GM12891 (cell line): ENCODE results near the gene EYA4.

Experiments
- DNase-seq: peaks from one replicate; pipeline ENCODE4 v3.0.0; 2011; ENCODE audit warnings: low spot score; ENCODE audit not compliant: insufficient read length
- FAIRE-seq: peaks from 2 replicates; lab custom pipeline; 2011; peaks lifted over from hg19 to GRCh38; lab: Jason Lieb, UNC
- PAX5 ChIP-seq: IDR thresholded peaks from 2 replicates; pipeline ENCODE4 v1.6.1; 2011; ENCODE audit warnings: low read length, moderate library complexity, mild to moderate bottlenecking; ENCODE audit not compliant: insufficient read depth, severe bottlenecking
- POLR2A ChIP-seq: IDR thresholded peaks from 2 replicates; pipeline ENCODE4 v1.6.1; 2011; ENCODE audit warnings: low read depth, low read length, control low read depth
- POLR2AphosphoS5 ChIP-seq: IDR thresholded peaks from 2 replicates; pipeline ENCODE4 v1.6.1; 2011; ENCODE audit warnings: low read depth, low read length, control low read depth
- POU2F2 ChIP-seq: IDR thresholded peaks from 2 replicates; pipeline ENCODE4 v1.6.1; 2011; ENCODE audit warnings: low read depth, mild to moderate bottlenecking, control low read depth, low read length, moderate library complexity
- SPI1 ChIP-seq: IDR thresholded peaks from 2 replicates; pipeline ENCODE4 v1.6.1; 2011; ENCODE audit warnings: low read depth, low read length, control low read depth
- TAF1 ChIP-seq: IDR thresholded peaks from 2 replicates; pipeline ENCODE4 v1.6.1; 2011; ENCODE audit warnings: low read depth, low read length, control low read depth

EYA4 gene

GRCh38 chr6:133298801-133299200 is 57.6 kb downstream of the EYA4 start:
- TF ChIP-seq TAF1 (no peak), POU2F2 (no peak), POLR2AphosphoS5 (no peak), PAX5 (no peak), SPI1 (no peak), POLR2A (no peak)

DNA sequence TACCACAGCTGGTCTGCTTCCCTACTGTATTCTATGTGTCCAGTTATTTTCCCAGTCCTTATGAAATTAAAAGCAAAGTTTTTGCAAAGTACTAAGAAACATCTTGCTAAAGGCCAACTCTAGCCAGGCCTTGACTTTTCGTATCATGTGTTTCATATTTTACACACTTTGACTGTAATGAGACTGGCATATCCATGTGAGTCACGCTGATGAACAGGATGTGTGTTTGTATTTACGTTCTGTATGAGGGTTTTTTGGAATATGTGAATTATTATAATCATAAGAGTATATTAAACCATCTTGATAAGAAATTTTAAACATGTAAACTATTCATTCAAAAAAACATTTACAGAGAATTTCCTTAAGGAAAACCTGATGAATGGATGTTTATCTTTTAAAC is 59.7 kb downstream of the EYA4 start:
- TF ChIP-seq SPI1: no peak
- TF ChIP-seq PAX5: no peak
- no peak for TF ChIP-seq POLR2A
- TF ChIP-seq POLR2AphosphoS5: no peak
- TF ChIP-seq POU2F2: no peak
- no peak for TF ChIP-seq TAF1
- no peak for FAIRE-seq
- no peak for DNase-seq

More at GRCh38 chr6:133298801-133299200, 57.6 kb downstream of the EYA4 start:
- no peak for FAIRE-seq
- DNase-seq: no peak

GRCh38 chr6:133301835-133302234 is 60.7 kb downstream of the EYA4 start:
- no peak for DNase-seq
- TF ChIP-seq SPI1 (no peak), PAX5 (no peak), POLR2A (no peak), POLR2AphosphoS5 (no peak), POU2F2 (no peak), TAF1 (no peak)

DNA sequence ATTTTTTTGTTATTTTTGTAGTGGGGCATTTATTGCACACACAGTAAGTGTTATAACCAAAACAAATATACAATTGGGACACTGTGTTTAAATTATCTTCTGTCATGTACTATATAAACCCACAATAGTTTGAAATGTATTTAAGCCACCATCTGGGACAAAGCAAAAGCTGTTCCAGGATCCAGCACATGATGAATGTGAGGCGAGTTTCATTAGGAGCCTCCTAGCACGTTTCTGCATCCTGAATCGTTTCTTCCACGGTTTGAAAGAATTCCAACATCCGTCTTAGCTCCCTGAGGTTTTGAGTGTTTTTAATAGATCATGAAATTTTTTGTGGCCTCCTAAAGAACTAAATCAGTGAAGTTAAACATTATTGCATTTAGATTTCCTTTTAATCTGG is 65.8 kb downstream of the EYA4 start:
- TF ChIP-seq TAF1: no peak
- TF ChIP-seq POU2F2: no peak
- TF ChIP-seq PAX5: no peak
- TF ChIP-seq SPI1: no peak
- TF ChIP-seq POLR2AphosphoS5: no peak
- TF ChIP-seq POLR2A: no peak
- FAIRE-seq (no peak), DNase-seq (no peak)

More at GRCh38 chr6:133301835-133302234, 60.7 kb downstream of the EYA4 start:
- no peak for FAIRE-seq

- no peak for TF ChIP-seq SPI1
- no peak for TF ChIP-seq POLR2AphosphoS5
- no peak for TF ChIP-seq POLR2A
- TF ChIP-seq TAF1: no peak
- no peak for TF ChIP-seq PAX5
- no peak for TF ChIP-seq POU2F2
- no peak for DNase-seq
- FAIRE-seq: no peak
Observed at GRCh38 chr6:133309579-133309978, 68.4 kb downstream of the EYA4 start.

DNA sequence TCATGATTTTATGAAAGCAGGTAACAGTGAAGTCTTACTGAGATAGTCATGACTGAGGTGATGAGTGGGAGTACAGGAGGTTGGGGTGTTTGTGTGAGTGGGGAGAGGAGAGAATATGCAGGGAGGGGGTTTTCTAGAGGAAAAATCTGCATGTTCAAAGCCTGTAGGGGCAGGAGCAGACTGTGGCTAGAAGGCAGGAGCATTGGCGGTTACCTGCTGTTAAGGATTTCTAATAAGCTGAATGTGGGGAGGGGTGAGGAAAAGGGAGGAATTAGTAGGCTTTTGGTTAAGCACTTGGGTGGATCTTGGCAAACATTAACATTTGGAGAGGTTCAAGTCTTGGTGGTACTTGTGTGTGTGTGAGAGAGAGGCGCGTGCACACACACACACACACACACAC is 70.8 kb downstream of the EYA4 start:
- TF ChIP-seq TAF1 (no peak), SPI1 (no peak), POU2F2 (no peak), PAX5 (no peak), POLR2AphosphoS5 (no peak), POLR2A (no peak)
- FAIRE-seq: no peak
- no peak for DNase-seq

DNA sequence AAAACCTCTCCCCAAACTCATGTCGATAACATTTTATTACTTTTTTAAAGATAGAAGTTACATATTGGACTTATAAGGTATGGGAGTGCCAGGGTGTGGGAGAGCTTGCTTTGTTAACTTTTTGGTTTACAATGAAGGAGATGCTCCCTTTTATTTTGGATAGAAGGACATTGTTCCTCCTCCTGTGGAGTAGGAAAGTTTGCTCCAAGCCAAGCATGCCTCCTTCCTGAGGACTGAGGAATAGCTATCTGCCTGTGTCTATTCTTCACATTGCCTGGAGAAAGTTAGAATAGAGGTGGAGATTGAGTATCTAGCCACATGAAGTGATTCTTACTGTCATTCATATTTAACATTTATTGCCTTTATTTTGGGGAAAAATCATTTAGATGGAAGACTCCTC is 71.9 kb downstream of the EYA4 start:
- no peak for FAIRE-seq
- no peak for DNase-seq
- TF ChIP-seq POU2F2 (no peak), POLR2A (no peak), SPI1 (no peak), TAF1 (no peak), POLR2AphosphoS5 (no peak)

GRCh38 chr6:133314947-133315346 is 73.8 kb downstream of the EYA4 start:
- no peak for DNase-seq
- TF ChIP-seq POLR2A (no peak), POLR2AphosphoS5 (no peak), SPI1 (no peak), POU2F2 (no peak), TAF1 (no peak), PAX5 (no peak)
- FAIRE-seq: no peak

DNA sequence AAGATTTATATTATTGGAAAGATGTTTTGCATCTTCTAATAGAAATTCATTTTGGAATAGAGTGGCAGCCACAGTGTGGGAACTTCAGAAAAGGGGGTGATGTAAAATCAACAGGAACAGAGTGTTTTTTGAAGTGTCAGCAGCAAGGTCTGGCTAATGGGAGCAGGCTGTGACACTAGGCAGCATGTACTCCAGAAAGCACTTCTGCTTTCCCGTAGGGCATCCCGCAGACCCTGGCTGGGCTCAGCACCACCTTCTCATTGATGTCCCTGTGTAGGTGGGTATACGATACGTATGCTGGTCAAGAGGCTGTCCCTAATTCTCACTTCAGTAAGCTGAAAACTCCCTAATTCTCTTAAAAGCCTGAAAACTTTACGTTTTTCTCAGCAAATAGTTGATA is 74.7 kb downstream of the EYA4 start:
- no peak for DNase-seq
- no peak for TF ChIP-seq POLR2AphosphoS5
- no peak for TF ChIP-seq POU2F2
- no peak for TF ChIP-seq PAX5
- no peak for TF ChIP-seq TAF1
- no peak for TF ChIP-seq POLR2A
- 0 out of 2 replicates have a peak, but pooled peaks have one; percentile 3 for TF ChIP-seq SPI1
- FAIRE-seq: no peak

DNA sequence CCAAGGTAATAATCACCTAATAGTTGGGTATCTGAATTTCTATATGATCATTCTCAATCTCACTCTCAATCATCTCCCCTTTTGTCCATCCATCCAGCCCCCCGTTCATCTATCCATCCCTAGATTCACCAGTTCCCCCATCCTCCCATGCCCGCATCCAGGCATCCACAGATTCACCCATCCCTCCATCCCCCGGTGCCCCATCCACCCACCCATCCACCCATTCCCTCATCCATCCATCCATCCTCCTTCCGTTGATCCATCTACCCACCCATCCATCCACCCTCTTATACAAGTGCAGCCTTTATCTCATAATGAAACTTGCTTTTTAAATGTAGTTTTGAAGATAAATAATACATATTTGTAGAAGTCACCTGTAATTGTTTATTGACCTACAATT is 76.5 kb downstream of the EYA4 start:
- no peak for FAIRE-seq
- TF ChIP-seq PAX5: no peak
- TF ChIP-seq SPI1: no peak
- no peak for TF ChIP-seq POU2F2
- no peak for TF ChIP-seq POLR2AphosphoS5
- no peak for TF ChIP-seq POLR2A
- TF ChIP-seq TAF1: no peak
- DNase-seq: no peak
